Measurements from ENCODE around the gene PSMD4.

Gene PSMD4

GRCh38 chr1:151281969-151282882 lies 27.7 kb downstream of the PSMD4 start, which contains the start of gene ZNF687:
TSS of gene ZNF687 (plus strand) at chr1:151282299. CDS start at chr1:151286292, 3,993 bp downstream.
- peak within 1 kb of the TSS; percentile 100 for H3K4me2 ChIP-seq (ENCODE audit: low read length)
- TF ChIP-seq, protein P1, sequence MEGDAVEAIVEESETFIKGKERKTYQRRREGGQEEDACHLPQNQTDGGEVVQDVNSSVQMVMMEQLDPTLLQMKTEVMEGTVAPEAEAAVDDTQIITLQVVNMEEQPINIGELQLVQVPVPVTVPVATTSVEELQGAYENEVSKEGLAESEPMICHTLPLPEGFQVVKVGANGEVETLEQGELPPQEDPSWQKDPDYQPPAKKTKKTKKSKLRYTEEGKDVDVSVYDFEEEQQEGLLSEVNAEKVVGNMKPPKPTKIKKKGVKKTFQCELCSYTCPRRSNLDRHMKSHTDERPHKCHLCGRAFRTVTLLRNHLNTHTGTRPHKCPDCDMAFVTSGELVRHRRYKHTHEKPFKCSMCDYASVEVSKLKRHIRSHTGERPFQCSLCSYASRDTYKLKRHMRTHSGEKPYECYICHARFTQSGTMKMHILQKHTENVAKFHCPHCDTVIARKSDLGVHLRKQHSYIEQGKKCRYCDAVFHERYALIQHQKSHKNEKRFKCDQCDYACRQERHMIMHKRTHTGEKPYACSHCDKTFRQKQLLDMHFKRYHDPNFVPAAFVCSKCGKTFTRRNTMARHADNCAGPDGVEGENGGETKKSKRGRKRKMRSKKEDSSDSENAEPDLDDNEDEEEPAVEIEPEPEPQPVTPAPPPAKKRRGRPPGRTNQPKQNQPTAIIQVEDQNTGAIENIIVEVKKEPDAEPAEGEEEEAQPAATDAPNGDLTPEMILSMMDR (IDR thresholded peaks at IDR 0.05; ENCODE audit: low read depth, low read length): no peak
- TF ChIP-seq EZH2phosphoT487 (IDR thresholded peaks at IDR 0.05; ENCODE audit: low read depth): no peak
- H2AFZ ChIP-seq (ENCODE audit: low read depth, low read length): peak within 1 kb of the TSS; percentile 77
- no peaks in the 10 kb centered on the region for H3K27me3 ChIP-seq (ENCODE audit: low read depth, low read length)
- no peaks in the 10 kb centered on the region for H3K9me3 ChIP-seq (ENCODE audit: insufficient read depth, low read length)
- H4K20me1 ChIP-seq (ENCODE audit: insufficient read depth, low read length): peaks cover 12% of the 10 kb centered on the region; the same call in 1 of the 2 replicates
- H3K9ac ChIP-seq (ENCODE audit: low read length): peak within 1 kb of the TSS; percentile 83
- peaks cover 20% of the 10 kb centered on the region for H3K4me1 ChIP-seq (ENCODE audit: low read length)
- peaks cover 36% of the 10 kb centered on the region for H3K79me2 ChIP-seq (ENCODE audit: low read length)
- H3K36me3 ChIP-seq (replicated peaks; ENCODE audit: low read depth, low read length): peaks cover 17% of the 10 kb centered on the region
- peak within 1 kb of the TSS; percentile 86 for H3K27ac ChIP-seq (ENCODE audit: low read length)
- H3K4me3 ChIP-seq (ENCODE audit: low read length): peak within 1 kb of the TSS; percentile 80

DNA sequence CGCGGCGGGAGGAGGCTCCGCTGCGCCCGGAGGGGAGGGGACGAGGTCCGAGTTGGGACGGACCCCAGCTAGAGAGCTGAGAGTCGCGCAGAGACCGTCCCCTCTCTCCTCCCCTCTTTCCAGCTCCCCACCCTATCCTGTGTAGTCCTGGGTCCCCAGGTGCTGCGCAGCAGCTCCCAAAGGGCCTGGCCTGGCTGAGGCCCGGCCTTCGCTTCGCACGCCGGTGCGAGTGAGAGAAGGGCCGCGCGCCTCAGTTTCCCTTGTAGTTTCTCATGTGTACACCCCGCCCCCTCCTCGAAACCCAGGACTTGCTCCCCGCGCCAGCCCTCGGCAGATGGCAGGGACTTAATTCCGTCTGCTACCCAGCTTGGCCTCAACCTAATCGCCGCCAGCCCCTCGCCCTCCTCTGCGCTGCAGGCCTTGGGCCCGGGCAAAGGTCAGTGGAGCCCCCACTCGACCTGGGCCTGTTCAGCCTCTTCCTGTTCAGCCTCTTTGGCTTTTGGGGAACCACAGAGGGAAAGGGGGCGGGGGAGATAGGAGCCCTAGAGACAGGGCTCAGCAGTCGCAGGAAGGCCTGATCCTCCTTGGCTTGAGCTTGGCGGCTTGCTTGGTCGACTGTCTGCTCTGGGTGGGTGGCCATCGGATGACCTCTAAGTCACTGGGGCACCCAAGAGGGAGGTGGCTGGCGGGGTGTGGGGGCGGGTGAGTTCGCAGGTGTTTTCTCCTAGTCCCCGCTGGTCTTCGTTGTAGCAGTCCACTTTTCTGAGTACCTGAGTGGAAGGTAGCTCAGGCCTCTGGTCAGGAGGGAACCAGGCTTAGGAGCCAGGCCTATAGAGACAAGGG lies 28.6 kb downstream of the PSMD4 start:
- H3K27me3 ChIP-seq (ENCODE audit: low read depth, low read length): no peaks in the 10 kb centered on the region
- H2AFZ ChIP-seq (ENCODE audit: low read depth, low read length): 0 out of 2 replicates have a peak overlapping the region, but pooled peaks have one; percentile 22
- H3K9ac ChIP-seq (ENCODE audit: low read length): peak overlapping the region; percentile 83
- peaks cover 38% of the 10 kb centered on the region for H3K79me2 ChIP-seq (ENCODE audit: low read length)
- H3K9me3 ChIP-seq (ENCODE audit: insufficient read depth, low read length): no peaks in the 10 kb centered on the region
- peak overlapping the region; percentile 80 for H3K4me3 ChIP-seq (ENCODE audit: low read length)
- TF ChIP-seq, protein P1 (IDR thresholded peaks at IDR 0.05; ENCODE audit: low read depth, low read length): no peak
- peak overlapping the region; percentile 86 for H3K27ac ChIP-seq (ENCODE audit: low read length)
- H4K20me1 ChIP-seq (ENCODE audit: insufficient read depth, low read length): peaks cover 12% of the 10 kb centered on the region; the same call in 1 of the 2 replicates
- peaks cover 13% of the 10 kb centered on the region for H3K4me1 ChIP-seq (ENCODE audit: low read length)
- H3K4me2 ChIP-seq (ENCODE audit: low read length): peak overlapping the region; percentile 100
- peaks cover 26% of the 10 kb centered on the region for H3K36me3 ChIP-seq (replicated peaks; ENCODE audit: low read depth, low read length)

DNA sequence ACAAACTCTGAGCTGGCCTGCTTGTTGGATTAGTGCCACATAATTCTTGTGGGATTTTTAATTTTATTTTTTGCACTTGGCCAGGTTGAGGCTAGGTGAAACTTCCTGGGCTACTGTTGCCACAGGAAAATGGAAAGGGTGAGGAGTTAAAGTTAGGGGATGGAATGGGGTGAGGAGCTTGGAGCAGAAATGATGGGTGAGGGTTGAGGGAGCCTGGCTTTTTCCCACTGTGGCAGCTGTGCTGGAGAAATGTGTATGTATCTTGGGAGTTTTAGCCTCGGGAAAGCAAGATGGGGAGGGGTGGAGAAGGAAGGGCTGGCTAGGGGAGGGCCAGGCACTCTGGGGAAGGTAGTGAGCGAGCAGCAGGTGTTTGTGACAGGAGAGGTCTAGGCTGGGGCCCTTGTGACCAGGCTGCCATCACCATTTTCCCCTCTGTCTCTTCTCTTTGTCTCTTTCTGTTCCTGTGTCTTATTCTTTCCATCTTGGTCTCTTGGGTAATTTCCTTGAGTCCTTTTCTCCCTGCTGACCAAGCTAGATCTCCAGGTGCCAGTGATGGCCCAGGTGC lies 29.6 kb downstream of the PSMD4 start:
- Histone ChIP-seq H4K20me1 (ENCODE audit: insufficient read depth, low read length) (peaks cover 18% of the 10 kb centered on the region), H3K9ac (ENCODE audit: low read length) (peak overlapping the region; percentile 83; the same call in 1 of the 2 replicates), H3K79me2 (ENCODE audit: low read length) (peaks cover 38% of the 10 kb centered on the region), H3K4me1 (ENCODE audit: low read length) (peaks cover 13% of the 10 kb centered on the region), H3K27ac (ENCODE audit: low read length) (no peak overlapping the region), H3K27me3 (ENCODE audit: low read depth, low read length) (no peaks in the 10 kb centered on the region), H3K9me3 (ENCODE audit: insufficient read depth, low read length) (no peaks in the 10 kb centered on the region), H3K36me3 (replicated peaks; ENCODE audit: low read depth, low read length) (peaks cover 36% of the 10 kb centered on the region), H3K4me2 (ENCODE audit: low read length) (peak overlapping the region; percentile 100), H2AFZ (ENCODE audit: low read depth, low read length) (no peak overlapping the region), H3K4me3 (ENCODE audit: low read length) (peak overlapping the region; percentile 80)
- TF ChIP-seq EZH2phosphoT487 (IDR thresholded peaks at IDR 0.05; ENCODE audit: low read depth): no peak
- TF ChIP-seq, protein P1 (IDR thresholded peaks at IDR 0.05; ENCODE audit: low read depth, low read length): no peak
